ENCODE results near the gene PCBP3.
A peak's percentile ranks its signal among the peaks of the same experiment; 100 is the strongest.

Gene PCBP3

DNA sequence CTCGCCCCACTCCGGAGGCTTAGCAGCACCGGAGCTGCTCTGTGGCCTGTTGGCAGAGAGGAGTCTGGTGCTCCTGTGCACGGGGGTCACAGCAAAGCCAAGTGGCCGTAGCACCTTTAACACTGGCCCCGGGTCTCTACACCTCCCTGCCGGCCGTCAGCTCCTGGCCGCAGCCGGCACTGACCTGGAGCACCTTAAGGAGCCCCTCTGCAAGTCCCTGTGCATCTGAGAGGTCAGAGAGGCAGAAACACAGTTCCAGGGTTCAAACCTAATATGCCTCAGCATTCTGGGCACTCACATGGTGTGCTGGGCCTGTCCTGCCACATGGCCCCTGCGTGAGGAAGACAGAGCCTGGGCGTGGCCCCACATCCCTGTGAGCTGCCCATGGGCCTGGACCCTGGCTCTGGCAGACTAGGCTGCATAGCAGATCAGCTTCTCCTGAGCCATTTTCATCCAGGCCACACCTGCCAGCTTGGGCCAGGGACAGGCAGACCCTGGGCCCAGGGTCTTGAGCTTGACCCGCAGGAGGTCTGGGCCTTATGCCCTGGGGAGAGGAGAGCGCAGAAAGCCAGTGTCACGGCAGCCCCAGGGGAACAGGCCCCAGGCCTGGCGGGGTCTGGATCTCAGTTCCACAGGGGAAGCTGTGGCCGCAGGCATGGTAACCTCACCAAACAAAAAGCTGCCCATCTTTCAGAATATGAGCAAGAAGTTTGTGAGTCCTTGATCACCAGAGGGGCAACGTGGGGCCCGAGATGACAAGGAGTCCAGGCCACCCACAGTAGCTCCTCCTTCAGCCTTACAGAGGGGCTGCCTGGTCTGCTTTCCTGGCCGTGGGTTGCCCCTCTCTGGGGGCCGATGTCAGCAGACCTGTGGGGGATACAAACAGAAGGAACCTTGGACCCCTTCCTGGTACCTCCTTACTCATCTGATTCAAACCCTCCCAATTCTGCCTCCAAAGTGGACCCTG lies 192.1 kb downstream of the PCBP3 start:
- H3K4me3 ChIP-seq (replicated peaks; ENCODE audit: low read depth, low read length) = no peak overlapping the region
- DNase-seq (ENCODE audit: low read depth) = no peak
- TF ChIP-seq, protein P1, sequence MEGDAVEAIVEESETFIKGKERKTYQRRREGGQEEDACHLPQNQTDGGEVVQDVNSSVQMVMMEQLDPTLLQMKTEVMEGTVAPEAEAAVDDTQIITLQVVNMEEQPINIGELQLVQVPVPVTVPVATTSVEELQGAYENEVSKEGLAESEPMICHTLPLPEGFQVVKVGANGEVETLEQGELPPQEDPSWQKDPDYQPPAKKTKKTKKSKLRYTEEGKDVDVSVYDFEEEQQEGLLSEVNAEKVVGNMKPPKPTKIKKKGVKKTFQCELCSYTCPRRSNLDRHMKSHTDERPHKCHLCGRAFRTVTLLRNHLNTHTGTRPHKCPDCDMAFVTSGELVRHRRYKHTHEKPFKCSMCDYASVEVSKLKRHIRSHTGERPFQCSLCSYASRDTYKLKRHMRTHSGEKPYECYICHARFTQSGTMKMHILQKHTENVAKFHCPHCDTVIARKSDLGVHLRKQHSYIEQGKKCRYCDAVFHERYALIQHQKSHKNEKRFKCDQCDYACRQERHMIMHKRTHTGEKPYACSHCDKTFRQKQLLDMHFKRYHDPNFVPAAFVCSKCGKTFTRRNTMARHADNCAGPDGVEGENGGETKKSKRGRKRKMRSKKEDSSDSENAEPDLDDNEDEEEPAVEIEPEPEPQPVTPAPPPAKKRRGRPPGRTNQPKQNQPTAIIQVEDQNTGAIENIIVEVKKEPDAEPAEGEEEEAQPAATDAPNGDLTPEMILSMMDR (IDR thresholded peaks at IDR 0.05; ENCODE audit: low read length, missing control alignments) = no peak

DNA sequence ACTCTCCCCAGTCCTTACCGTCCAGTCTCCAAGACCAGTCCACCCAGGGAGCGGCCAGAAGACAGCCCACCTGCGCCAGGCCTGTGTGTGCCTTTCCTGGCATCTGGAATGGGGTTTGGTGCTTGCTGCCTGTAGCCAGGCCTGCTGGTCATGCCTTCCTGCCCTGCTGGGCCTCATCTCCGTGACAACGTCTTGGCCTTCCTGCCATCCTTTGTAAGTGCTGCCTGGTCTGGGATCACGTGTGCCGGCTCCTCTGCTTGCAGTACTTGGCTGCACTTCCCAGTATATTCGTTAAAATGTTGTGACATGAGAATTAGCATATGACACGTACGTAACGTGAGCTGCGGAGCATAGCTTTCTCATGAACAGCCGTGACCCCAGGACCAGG lies 192.7 kb downstream of the PCBP3 start:
- DNase-seq (ENCODE audit: low read depth) = peak; percentile 65
- no peak overlapping the region for H3K4me3 ChIP-seq (replicated peaks; ENCODE audit: low read depth, low read length)
- TF ChIP-seq, protein P1 (IDR thresholded peaks at IDR 0.05; ENCODE audit: low read length, missing control alignments) = no peak

GRCh38 chr21:45836694-45837670 lies 193.5 kb downstream of the PCBP3 start:
- H3K4me3 ChIP-seq (replicated peaks; ENCODE audit: low read depth, low read length) = no peak overlapping the region
- no peak for DNase-seq (ENCODE audit: low read depth)
- TF ChIP-seq, protein P1 (IDR thresholded peaks at IDR 0.05; ENCODE audit: low read length, missing control alignments) = no peak

DNA sequence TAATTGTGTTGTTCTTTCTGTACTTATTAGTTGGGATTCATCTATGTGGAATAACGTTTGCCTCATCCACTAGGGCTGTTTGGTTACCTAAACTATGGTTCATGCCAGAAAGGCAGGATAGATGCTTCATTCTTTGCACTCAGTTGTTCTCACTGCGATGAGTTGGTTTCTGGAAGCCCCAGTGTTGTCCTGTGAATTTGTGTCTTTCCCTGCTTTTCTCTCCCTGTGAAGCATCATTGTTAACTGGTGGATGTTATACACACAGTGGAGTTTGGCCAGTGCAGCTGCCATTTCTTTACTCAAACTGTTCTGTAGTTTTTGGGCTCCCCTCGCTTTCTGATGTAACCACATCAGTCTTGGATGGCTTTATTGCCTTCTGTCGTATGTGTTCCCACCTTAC lies 194.4 kb downstream of the PCBP3 start:
- no peak for DNase-seq (ENCODE audit: low read depth)
- H3K4me3 ChIP-seq (replicated peaks; ENCODE audit: low read depth, low read length) = no peak overlapping the region
- TF ChIP-seq, protein P1 (IDR thresholded peaks at IDR 0.05; ENCODE audit: low read length, missing control alignments) = no peak

GRCh38 chr21:45838634-45839033 lies 195.1 kb downstream of the PCBP3 start:
- TF ChIP-seq, protein P1 (IDR thresholded peaks at IDR 0.05; ENCODE audit: low read length, missing control alignments) = no peak
- no peak for DNase-seq (ENCODE audit: low read depth)
- H3K4me3 ChIP-seq (replicated peaks; ENCODE audit: low read depth, low read length) = no peak overlapping the region

GRCh38 chr21:45839274-45839673 lies 195.7 kb downstream of the PCBP3 start:
- DNase-seq (ENCODE audit: low read depth) = no peak
- no peak overlapping the region for H3K4me3 ChIP-seq (replicated peaks; ENCODE audit: low read depth, low read length)
- TF ChIP-seq, protein P1 (IDR thresholded peaks at IDR 0.05; ENCODE audit: low read length, missing control alignments) = no peak
